Left lung (tissue), 10 donors: Measurements from ENCODE around the gene KDM3A. TPM values are rescaled to one million over a fixed set of nuclear protein-coding genes. Genes with fewer than 3 reads are reported as not detected.
A peak's percentile ranks its signal among the peaks of the same experiment; 100 is the strongest.

Source experiments
- ATAC-seq: fragments of 200-7000 bp; cut with Tn5 transposase; one replicate; pipeline ENCODE4 v1.9.1; 2020; ENCODE audit warnings: moderate library complexity
- DNase-seq, 4 donors: peaks; one replicate each; pipeline ENCODE4 v3.0.0-alpha.2; 2013 to 2020
- H3K27ac ChIP-seq, 2 donors: fragments of 200-600 bp; sonication (generic) in 1 of 2; one replicate each; pipeline versions ENCODE4 v1.5.0 to v1.8.0; 2020 to 2021
- H3K27me3 ChIP-seq, 2 donors: fragments of 200-600 bp; sonication (generic) in 1 of 2; one replicate each; pipeline versions ENCODE4 v1.5.0 to v1.8.0; 2020 to 2021
- H3K36me3 ChIP-seq, 2 donors: fragments of 200-600 bp; sonication (generic) in 1 of 2; one replicate each; pipeline versions ENCODE4 v1.5.0 to v1.8.0; 2020 to 2021
- H3K4me1 ChIP-seq, 2 donors: fragments of 200-600 bp; one replicate each; pipeline ENCODE4 v1.8.0; 2021
- H3K4me3 ChIP-seq, 2 donors: fragments of 200-600 bp; sonication (generic) in 1 of 2; one replicate each; pipeline versions ENCODE4 v1.5.0 to v1.8.0; 2020 to 2021; ENCODE audit warnings: mild to moderate bottlenecking in 1 of 2
- H3K9me3 ChIP-seq, 2 donors: fragments of 200-600 bp; sonication (generic) in 1 of 2; one replicate each; pipeline versions ENCODE4 v1.5.0 to v1.8.0; 2020 to 2021
- CTCF ChIP-seq, 2 donors: fragments of 200-600 bp; sonication (generic) in 1 of 2; IDR thresholded peaks; one replicate each; pipeline versions ENCODE4 v1.5.0 to v1.8.0; 2021; ENCODE audit warnings: antibody characterized with exemption in 2 of 2
- intact Hi-C, 2 donors: fragments of 100-400 bp; cut with DNase I; formaldehyde crosslinking; loops; one replicate each; pipeline versions ENCODE4 v1.11.2 to v1.14.2; 2022
- polyA plus RNA-seq, 6 donors: library from polyadenylated mRNA; unstranded; fragments of 120-200 nt; gene quantifications; one replicate each; pipeline ENCODE4 v1.2.1, GENCODE V29; 2013; ENCODE audit not compliant: insufficient read length in 6 of 6
- total RNA-seq, 2 donors: library from RNA; stranded (reverse); fragmentation: NEBNext Ultra II Directional; extraction: Animal tissue kit (Norgen Biotek cat#: 25700); gene quantifications; one replicate each; pipeline ENCODE4 v1.2.1, GENCODE V29; 2021
- donor health status: DM: no; HTN: yes; CAD: no.
- donor health status: DM: no; HTN: no; CAD: no.

The KDM3A gene
- total and polyA plus RNA-seq, 8 donors = 39.3 to 115 (median 73.8) TPM

- no peak for DNase-seq
- Histone ChIP-seq H3K36me3 (peaks cover 0 to 92% of the 10 kb centered on the region in 2 donors), H3K4me1 (peaks cover 8 to 11% of the 10 kb centered on the region in 2 donors), H3K27me3 (no peaks in the 10 kb centered on the region), H3K27ac (peak overlapping the region in 1 of 2 donors; percentile 4), H3K4me3 (no peak overlapping the region), H3K9me3 (no peaks in the 10 kb centered on the region)
- no peak for TF ChIP-seq CTCF (IDR thresholded peaks at IDR 0.05)
- peak; percentile 14 for ATAC-seq
- intact Hi-C loops = no loop called here
Measured at GRCh38 chr2:86476092-86476491, 34.9 kb downstream of the KDM3A start.

GRCh38 chr2:86476918-86477317, 35.7 kb downstream of the KDM3A start:
- intact Hi-C loops = no loop called here
- no peak for ATAC-seq
- no peak for DNase-seq

GRCh38 chr2:86477349-86477748, 36.2 kb downstream of the KDM3A start:
- peak overlapping the region in 1 of 2 donors; percentile 4 for H3K27ac ChIP-seq
- TF ChIP-seq CTCF (IDR thresholded peaks at IDR 0.05) = no peak
- H3K4me1 ChIP-seq = peaks cover 8 to 14% of the 10 kb centered on the region in 2 donors
- DNase-seq (no peak), ATAC-seq (peak; percentile 29)
- H3K4me3 ChIP-seq = no peak overlapping the region
- no peaks in the 10 kb centered on the region for H3K9me3 ChIP-seq
- intact Hi-C loops = no loop called here
- peaks cover under 1 to 93% of the 10 kb centered on the region in 2 donors for H3K36me3 ChIP-seq
- H3K27me3 ChIP-seq = no peaks in the 10 kb centered on the region

More at GRCh38 chr2:86476918-86477317, 35.7 kb downstream of the KDM3A start:
- Histone ChIP-seq H3K27ac (peak overlapping the region in 1 of 2 donors; percentile 4), H3K4me1 (peaks cover 8 to 12% of the 10 kb centered on the region in 2 donors), H3K9me3 (no peaks in the 10 kb centered on the region), H3K4me3 (no peak overlapping the region), H3K27me3 (no peaks in the 10 kb centered on the region), H3K36me3 (peaks cover 0 to 93% of the 10 kb centered on the region in 2 donors)
- TF ChIP-seq CTCF (IDR thresholded peaks at IDR 0.05) = no peak

GRCh38 chr2:86480105-86480504, 38.9 kb downstream of the KDM3A start:
- no peaks in the 10 kb centered on the region for H3K9me3 ChIP-seq
- H3K27me3 ChIP-seq = no peaks in the 10 kb centered on the region
- intact Hi-C loops = no loop called here
- peaks cover 8 to 14% of the 10 kb centered on the region in 2 donors for H3K4me1 ChIP-seq
- ATAC-seq (peak; percentile 88), DNase-seq (peak in 1 of 4 donors; percentile 45)
- TF ChIP-seq CTCF (IDR thresholded peaks at IDR 0.05) = no peak
- H3K4me3 ChIP-seq = no peak overlapping the region
- H3K27ac ChIP-seq = no peak overlapping the region
- H3K36me3 ChIP-seq = peaks cover 6 to 95% of the 10 kb centered on the region in 2 donors

- peaks cover 6 to 96% of the 10 kb centered on the region in 2 donors for H3K36me3 ChIP-seq
- intact Hi-C loops = no loop called here
- peaks cover 8 to 14% of the 10 kb centered on the region in 2 donors for H3K4me1 ChIP-seq
- H3K4me3 ChIP-seq = no peak overlapping the region
- H3K27me3 ChIP-seq = no peaks in the 10 kb centered on the region
- TF ChIP-seq CTCF (IDR thresholded peaks at IDR 0.05) = no peak
- no peak for ATAC-seq
- peak overlapping the region; percentile 7 to 29 for H3K27ac ChIP-seq
- no peak for DNase-seq
- H3K9me3 ChIP-seq = no peaks in the 10 kb centered on the region
Measured at GRCh38 chr2:86482034-86482433, 40.9 kb downstream of the KDM3A start.
